HepG2 (cell line): Measurements from ENCODE around the gene ZNF184. TPM values are rescaled to one million over a fixed set of nuclear protein-coding genes. Genes with fewer than 3 reads are reported as not detected.

Experiments used
- EHMT2 ChIP-seq: fragments of 200-600 bp; sonication (generic); IDR thresholded peaks from 2 replicates; pipeline ENCODE4 v1.7.0; 2017; ENCODE audit warnings: antibody characterized with exemption, low read depth, low read length, borderline replicate concordance
- HOMEZ ChIP-seq: IDR thresholded peaks from 2 replicates; pipeline ENCODE4 v1.6.1; 2016; ENCODE audit warnings: low read depth
- KAT8 ChIP-seq: IDR thresholded peaks from 2 replicates; pipeline ENCODE4 v1.6.1; 2016; ENCODE audit warnings: missing genetic modification reagents, missing compliant biosample characterization
- ONECUT2 ChIP-seq: sonication (generic); formaldehyde crosslinking; IDR thresholded peaks from 2 replicates; pipeline ENCODE4 v1.4.0; 2020; ENCODE audit warnings: missing genetic modification reagents
- SOX5 ChIP-seq: IDR thresholded peaks from 2 replicates; pipeline ENCODE4 v1.6.1; 2016; ENCODE audit warnings: borderline replicate concordance
- STAG1 ChIP-seq: sonication (generic); formaldehyde crosslinking; IDR thresholded peaks from 2 replicates; pipeline ENCODE4 v1.4.0; 2020; ENCODE audit warnings: missing genetic modification reagents
- TAF1 ChIP-seq: sonication (generic); formaldehyde crosslinking; IDR thresholded peaks from 2 replicates; pipeline ENCODE4 v1.4.0; 2020; ENCODE audit warnings: missing genetic modification reagents
- ZNF691 ChIP-seq: sonication (generic); formaldehyde crosslinking; IDR thresholded peaks from 2 replicates; pipeline ENCODE4 v1.4.0; 2020; ENCODE audit warnings: missing genetic modification reagents, low read depth, mild to moderate bottlenecking, borderline replicate concordance
- ZNF768 ChIP-seq: sonication (generic); formaldehyde crosslinking; IDR thresholded peaks from 2 replicates; pipeline ENCODE4 v1.4.0; 2020; ENCODE audit warnings: missing genetic modification reagents
- ZNF879 ChIP-seq: sonication (generic); formaldehyde crosslinking; IDR thresholded peaks from 2 replicates; pipeline ENCODE4 v1.8.1; 2023; ENCODE audit warnings: missing genetic modification reagents
- polyA plus RNA-seq, 8 experiments: library from polyadenylated mRNA; depleted of rRNA in 3 of 8; stranded (reverse) in 7 of 8; unstranded in 1 of 8; fragments of >200 nt; fragmentation: Illumina TruSeq in 4 of 8; extraction: Trizol in 4 of 8; gene quantifications; 2 replicates each; pipeline versions ENCODE4 v1.2.1 to v1.2.3, GENCODE V29; 2011 to 2016; ENCODE audit warnings: low read depth in 4 of 8, missing spikeins in 1 of 8, mixed read lengths in 1 of 8; ENCODE audit not compliant: insufficient read depth in 1 of 8
- total RNA-seq, 5 experiments: library from RNA; depleted of rRNA; stranded (reverse); fragments of >200 nt; fragmentation: Illumina TruSeq; extraction: Trizol; gene quantifications; 2 replicates each; pipeline ENCODE4 v1.2.3, GENCODE V29; 2016; ENCODE audit warnings: low read depth in 1 of 5
- TF ChIP-seq, protein P1 (sequence below): sonication (generic); formaldehyde crosslinking; IDR thresholded peaks from 2 replicates; pipeline ENCODE4 v1.5.1; 2020; ENCODE audit warnings: mild to moderate bottlenecking, missing genetic modification reagents
- TF ChIP-seq, protein P2 (sequence below), 2 experiments: sonication (generic) in 1 of 2; formaldehyde crosslinking in 1 of 2; IDR thresholded peaks; 2 replicates each; pipeline versions ENCODE4 v1.6.1 to v1.9.0; 2014 to 2022; ENCODE audit warnings: antibody characterized with exemption in 1 of 2, borderline replicate concordance in 1 of 2, inconsistent platforms in 1 of 2, low read depth in 1 of 2, missing genetic modification reagents in 1 of 2

Gene ZNF184
- total and polyA plus RNA-seq, 2 of the 13 experiments (the other 11 are each of a cell fraction or from before 2014, with no cell fraction given), result 2.1 to 10.1 TPM

DNA sequence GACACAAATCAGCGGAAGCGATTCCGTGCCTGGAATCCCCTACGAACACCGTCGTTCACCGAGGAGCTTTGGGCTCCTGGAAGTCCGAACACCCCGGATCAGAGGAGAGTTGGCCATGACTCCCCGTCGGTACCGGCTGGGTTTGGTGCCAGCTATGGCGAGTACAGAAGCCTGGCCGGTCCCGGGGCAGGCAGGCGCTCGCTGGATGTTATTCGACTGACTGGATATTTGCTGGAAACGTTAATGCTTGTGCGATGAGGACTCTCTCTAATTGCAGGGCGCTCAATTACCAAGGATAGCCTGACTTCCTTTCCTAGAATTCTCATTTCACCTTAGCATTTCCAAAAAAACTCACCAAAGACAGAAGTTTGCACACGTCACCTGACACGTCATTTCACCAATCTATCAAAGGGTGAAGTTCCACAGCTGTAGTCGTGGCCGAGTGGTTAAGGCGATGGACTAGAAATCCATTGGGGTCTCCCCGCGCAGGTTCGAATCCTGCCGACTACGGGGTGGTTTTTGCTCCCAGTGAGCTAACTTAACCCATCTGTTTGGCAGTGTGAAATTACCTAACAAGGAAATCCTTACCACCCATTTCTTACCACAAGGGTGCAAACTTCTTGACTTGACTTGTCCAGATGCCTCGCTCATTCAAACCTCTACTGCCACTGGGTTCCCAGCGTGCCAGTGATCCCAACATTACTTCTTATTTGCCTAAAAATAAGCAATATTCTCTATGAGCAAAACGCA, 22.7 kb upstream of the ZNF184 start (continued):
- TF ChIP-seq ZNF691 (CRISPR knock-in tag), result no peak; the same call in 1 of the 2 replicates
- no peak for TF ChIP-seq TAF1
- TF ChIP-seq, protein P1, sequence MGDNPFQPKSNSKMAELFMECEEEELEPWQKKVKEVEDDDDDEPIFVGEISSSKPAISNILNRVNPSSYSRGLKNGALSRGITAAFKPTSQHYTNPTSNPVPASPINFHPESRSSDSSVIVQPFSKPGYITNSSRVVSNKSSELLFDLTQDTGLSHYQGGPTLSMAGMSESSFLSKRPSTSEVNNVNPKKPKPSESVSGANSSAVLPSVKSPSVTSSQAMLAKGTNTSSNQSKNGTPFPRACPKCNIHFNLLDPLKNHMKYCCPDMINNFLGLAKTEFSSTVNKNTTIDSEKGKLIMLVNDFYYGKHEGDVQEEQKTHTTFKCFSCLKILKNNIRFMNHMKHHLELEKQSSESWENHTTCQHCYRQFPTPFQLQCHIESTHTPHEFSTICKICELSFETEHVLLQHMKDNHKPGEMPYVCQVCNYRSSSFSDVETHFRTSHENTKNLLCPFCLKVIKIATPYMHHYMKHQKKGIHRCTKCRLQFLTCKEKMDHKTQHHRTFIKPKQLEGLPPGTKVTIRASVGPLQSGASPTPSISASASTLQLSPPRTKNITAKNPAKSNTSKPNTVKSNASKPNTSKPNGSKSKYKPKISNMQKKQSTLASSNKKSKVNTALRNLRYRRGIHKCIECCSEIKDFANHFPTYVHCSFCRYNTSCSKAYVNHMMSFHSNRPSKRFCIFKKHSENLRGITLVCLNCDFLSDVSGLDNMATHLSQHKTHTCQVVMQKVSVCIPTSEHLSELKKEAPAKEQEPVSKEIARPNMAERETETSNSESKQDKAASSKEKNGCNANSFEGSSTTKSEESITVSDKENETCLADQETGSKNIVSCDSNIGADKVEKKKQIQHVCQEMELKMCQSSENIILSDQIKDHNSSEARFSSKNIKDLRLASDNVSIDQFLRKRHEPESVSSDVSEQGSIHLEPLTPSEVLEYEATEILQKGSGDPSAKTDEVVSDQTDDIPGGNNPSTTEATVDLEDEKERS, result peak; percentile 91
- TF ChIP-seq HOMEZ (CRISPR knock-in tag), result peak; percentile 77; the same call in 1 of the 2 replicates
- no peak for TF ChIP-seq ONECUT2 (CRISPR knock-in tag)
- peak; percentile 87; the same call in 1 of the 2 replicates for TF ChIP-seq EHMT2
- TF ChIP-seq STAG1, result no peak
- TF ChIP-seq ZNF768 (CRISPR knock-in tag), result 0 out of 2 replicates have a peak, but pooled peaks have one; percentile 16
- TF ChIP-seq, protein P2, sequence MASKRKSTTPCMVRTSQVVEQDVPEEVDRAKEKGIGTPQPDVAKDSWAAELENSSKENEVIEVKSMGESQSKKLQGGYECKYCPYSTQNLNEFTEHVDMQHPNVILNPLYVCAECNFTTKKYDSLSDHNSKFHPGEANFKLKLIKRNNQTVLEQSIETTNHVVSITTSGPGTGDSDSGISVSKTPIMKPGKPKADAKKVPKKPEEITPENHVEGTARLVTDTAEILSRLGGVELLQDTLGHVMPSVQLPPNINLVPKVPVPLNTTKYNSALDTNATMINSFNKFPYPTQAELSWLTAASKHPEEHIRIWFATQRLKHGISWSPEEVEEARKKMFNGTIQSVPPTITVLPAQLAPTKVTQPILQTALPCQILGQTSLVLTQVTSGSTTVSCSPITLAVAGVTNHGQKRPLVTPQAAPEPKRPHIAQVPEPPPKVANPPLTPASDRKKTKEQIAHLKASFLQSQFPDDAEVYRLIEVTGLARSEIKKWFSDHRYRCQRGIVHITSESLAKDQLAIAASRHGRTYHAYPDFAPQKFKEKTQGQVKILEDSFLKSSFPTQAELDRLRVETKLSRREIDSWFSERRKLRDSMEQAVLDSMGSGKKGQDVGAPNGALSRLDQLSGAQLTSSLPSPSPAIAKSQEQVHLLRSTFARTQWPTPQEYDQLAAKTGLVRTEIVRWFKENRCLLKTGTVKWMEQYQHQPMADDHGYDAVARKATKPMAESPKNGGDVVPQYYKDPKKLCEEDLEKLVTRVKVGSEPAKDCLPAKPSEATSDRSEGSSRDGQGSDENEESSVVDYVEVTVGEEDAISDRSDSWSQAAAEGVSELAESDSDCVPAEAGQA (IDR thresholded peaks at IDR 0.05; ENCODE audit: low read depth), result peak; percentile 93
- TF ChIP-seq, protein P2 (CRISPR knock-in tag; IDR thresholded peaks at IDR 0.05; ENCODE audit: borderline replicate concordance), result no peak
- TF ChIP-seq ZNF879, result peak; percentile 75; the same call in 1 of the 2 replicates
- TF ChIP-seq KAT8, result peak; percentile 70
- TF ChIP-seq SOX5 (CRISPR knock-in tag), result peak; percentile 69
